ENCODE data around the gene BLTP3B. TPM values are rescaled to one million over a fixed set of nuclear protein-coding genes. Genes with fewer than 3 reads are reported as not detected.
A peak's percentile ranks its signal among the peaks of the same experiment; 100 is the strongest.
"Not testable (repeated sequence)": the region's sequence is repeated elsewhere in the genome, so short reads cannot be mapped to it uniquely, and the experiment has no call there.

The BLTP3B gene, protein sequence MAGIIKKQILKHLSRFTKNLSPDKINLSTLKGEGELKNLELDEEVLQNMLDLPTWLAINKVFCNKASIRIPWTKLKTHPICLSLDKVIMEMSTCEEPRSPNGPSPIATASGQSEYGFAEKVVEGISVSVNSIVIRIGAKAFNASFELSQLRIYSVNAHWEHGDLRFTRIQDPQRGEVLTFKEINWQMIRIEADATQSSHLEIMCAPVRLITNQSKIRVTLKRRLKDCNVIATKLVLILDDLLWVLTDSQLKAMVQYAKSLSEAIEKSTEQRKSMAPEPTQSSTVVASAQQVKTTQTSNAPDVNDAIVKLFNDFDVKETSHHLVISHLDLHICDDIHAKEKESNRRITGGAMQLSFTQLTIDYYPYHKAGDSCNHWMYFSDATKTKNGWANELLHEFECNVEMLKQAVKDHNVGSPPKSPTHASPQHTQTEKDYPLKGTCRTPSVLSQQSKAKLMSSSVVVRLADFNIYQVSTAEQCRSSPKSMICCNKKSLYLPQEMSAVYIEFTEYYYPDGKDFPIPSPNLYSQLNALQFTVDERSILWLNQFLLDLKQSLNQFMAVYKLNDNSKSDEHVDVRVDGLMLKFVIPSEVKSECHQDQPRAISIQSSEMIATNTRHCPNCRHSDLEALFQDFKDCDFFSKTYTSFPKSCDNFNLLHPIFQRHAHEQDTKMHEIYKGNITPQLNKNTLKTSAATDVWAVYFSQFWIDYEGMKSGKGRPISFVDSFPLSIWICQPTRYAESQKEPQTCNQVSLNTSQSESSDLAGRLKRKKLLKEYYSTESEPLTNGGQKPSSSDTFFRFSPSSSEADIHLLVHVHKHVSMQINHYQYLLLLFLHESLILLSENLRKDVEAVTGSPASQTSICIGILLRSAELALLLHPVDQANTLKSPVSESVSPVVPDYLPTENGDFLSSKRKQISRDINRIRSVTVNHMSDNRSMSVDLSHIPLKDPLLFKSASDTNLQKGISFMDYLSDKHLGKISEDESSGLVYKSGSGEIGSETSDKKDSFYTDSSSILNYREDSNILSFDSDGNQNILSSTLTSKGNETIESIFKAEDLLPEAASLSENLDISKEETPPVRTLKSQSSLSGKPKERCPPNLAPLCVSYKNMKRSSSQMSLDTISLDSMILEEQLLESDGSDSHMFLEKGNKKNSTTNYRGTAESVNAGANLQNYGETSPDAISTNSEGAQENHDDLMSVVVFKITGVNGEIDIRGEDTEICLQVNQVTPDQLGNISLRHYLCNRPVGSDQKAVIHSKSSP (N-terminal part only)
- polyA plus RNA-seq (2013, experiment 1 of 2; ENCODE audit: insufficient read length): 14.7 TPM
- polyA plus RNA-seq (2013, experiment 2 of 2; ENCODE audit: insufficient read length): 13.3 TPM

DNA sequence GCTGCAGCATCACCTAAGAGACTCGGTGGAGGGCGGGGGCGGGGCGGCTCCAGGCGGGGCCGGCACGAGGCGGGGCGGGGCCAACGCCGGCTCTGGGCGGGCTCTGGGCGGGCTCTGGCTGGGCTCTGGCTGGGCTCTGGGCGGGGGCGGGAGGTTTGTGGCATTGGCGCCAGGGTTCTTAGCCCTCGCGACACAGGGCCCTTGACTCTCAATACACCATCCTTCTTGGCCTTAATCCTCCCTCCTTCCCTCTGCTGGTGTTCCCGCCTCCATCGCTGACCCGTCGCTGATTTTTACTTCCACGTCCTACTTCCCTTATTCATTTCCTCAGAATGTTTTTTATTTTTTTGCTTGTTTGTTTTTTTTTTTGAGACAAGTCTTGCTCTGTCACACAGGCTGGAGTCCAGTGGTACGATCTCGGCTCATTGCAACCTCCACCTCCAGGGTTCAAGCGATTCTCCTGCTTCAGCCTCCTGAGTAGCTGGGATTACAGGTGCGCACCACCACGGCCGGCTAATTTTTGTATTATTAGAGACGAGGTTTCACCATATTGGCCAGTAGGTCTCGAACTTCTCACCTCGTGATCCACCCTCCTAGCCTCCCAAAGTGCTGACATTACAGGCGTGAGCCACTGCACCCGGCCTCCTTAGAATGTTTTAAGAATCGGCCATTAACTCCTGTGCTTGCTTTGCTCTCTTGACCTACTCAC lies at the start of gene BLTP3B:
Gene BLTP3B (minus strand): TSS at position 24 of the 709 bp plus-strand sequence. CDS start 239 bp downstream, outside the sequence.
- DNase-seq: peak; percentile 83

DNA sequence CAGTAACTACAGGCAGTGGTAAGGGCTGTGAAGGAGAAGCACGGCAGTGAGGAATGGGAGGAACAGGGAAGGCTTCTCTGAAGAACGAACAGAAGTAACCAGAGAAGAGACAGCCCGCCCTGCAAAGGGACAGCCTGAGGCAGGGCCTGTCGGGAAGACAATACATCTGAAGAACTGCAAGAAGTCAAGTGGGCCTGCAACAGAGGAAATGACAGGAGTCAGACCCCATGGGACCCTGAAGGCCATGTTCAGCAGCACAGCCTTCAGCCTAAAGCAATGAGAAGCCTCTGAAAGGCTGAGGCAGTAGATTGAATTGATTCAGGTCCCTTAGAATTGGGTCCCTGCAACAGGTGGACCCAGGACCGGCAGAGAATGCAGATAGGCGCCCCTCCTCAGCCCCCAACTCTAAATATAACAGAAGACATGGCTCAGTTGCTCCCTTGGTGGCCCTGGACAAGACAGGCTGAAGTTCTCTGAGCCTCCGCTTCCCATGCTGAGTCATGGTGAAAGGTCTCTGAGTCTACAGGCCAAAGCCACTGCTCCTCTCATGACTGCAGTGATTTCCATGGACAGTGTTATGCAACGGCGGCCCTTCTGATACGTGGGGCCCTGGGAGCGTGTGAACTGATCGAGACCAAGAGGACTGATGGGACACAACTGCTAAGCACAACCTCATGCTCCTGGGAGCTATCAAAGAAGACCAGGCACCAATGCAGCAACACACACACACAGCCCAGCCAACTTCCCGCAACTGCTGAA lies 47.1 kb upstream of the BLTP3B start:
- no peak for DNase-seq

- not testable (repeated sequence) for DNase-seq
Observed at GRCh38 chr12:100188888-100189635, 46.4 kb upstream of the BLTP3B start.

DNA sequence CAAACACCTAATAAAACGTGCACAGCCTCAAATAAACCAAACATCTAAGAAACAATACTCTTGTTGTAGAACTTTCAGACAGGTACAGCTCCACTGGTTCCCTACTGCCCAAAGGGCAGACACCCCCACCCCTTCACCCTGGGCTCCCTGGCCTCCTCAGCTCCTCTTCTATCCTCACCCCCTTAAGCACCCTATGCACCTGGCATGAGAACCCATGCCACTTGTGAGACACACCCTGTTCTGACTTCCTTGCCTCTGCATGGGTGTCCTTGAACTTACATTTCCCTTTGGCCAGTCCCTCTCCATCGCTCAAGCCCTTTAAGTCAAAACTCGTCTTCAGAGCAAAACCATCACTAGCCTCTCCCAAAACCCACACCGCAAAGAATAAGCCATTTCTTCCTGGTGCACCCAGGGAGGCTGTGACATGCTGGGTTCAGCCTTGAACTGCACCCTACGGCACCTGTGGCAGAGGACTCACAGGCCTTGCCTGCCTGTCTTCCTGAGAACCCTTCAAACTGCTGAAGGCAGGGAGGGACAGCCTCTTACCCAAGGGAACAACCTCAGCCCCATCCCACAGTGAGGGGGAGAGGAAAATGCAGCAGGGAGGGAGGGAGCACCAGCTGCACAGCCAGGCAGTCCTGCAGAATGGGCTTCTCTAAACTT lies 45.3 kb upstream of the BLTP3B start:
- no peak for DNase-seq

DNA sequence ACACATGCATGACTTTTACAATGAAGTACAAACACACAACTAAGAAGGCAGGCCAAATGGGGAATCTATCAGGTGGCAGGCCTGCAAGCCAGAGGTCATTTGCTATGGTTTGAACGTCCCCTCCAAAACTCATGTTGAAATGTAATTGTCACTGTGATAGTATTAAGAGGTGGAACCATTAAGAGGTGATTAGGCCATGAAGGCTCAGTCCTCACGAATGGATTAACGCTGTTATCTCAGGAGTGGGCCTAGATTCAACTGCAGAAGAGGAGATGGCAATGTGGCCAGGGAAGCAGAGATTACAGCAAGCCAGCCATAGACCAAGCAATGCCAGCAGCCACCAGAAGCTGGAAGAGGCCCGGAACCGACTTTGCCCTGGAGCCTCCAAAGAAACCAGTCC lies 44.4 kb upstream of the BLTP3B start:
- DNase-seq: no peak

- no peak for DNase-seq
Observed at GRCh38 chr12:100186071-100186470, 43.4 kb upstream of the BLTP3B start.

DNA sequence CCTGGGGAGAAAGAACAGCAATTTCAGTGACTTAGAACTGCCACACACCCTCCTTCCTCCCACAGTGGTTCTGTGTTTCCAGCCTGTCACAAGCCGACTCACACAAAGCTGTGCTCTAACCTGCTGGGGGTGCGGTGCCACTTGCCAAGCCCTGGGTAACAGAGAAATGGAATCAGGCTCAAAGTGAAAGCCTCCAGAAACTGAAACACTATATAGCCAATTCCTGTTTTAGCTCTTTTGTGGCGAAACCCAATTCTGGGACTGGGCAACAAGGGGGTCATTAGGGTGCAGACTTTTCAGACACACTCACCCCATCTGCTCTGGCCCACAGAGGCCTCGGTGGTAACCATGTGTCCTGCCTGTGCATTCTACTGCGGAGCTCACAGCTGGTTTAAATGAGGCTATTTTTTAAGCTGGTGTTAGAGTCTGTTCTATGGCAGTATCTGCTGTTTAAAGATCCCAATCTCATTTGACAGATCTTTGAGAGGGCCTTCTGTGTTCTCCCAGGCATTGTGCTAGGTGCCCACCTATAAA lies 42.8 kb upstream of the BLTP3B start:
- DNase-seq: no peak

DNA sequence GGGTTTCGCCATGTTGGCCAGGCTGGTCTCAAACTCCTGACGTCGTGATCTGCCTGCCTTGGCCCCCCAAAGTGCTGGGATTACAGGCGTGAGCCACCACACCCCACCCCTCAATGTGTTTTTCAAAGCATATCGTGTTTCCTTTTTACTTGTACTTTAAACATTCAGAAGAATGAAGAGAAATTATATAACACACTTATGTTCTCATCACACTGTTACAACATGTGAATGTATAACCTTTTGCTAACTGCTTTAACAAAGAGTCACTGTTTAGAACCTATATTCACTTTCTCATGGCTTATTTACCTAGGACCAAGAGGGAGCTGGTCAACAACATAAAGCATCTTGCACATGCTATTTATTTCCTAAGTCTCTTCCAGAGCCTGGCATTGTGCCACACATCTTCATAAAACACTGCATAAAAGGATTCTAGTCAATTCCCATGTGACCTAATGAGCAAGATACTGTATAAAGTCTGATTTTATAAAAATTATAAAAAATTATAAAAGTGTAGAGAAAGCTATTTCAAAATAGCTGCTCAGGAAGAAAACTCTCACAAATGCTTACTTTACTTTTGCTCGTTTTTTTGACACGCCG lies 42.0 kb upstream of the BLTP3B start:
- no peak for DNase-seq

GRCh38 chr12:100179252-100179651 lies 36.6 kb upstream of the BLTP3B start:
- DNase-seq: no peak

DNA sequence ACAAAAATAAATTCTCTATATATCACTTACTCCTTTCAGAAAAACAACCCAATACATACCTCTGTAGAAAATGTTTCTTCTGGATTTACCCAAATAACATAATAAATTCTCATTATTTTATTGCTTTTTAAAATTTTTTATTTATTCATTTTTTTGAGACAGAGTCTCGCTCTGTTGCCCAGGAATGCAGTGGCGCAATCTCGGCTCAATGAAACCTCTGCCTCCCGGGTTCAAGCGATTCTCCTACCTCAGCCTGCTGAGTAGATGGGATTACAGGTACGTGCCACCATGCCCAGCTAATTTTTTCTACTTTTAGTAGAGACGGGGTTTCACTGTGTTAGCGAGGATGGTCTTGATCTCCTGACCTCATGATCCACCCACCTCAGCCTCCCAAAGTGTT lies 33.8 kb upstream of the BLTP3B start:
- not testable (repeated sequence) for DNase-seq

DNA sequence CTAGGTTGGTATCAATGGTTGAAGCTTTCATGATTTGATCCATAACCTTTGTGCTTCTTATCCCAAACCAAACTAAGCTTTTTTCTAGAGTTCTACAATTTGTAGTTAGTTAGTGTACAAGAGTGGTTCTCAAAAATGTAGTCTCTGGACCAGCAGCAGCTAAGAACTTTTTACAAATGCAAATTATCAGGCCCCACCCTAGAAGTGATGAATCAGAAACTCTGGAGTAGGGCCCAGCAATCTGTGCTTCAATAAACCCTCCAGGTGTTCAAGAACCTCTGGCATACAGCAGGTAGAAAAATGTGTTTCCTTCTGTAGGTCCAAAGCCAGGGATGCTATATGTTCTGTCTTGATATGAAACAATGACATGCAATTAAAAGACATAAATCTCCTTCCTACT lies 31.8 kb upstream of the BLTP3B start:
- DNase-seq: no peak

GRCh38 chr12:100173111-100173510 lies 30.4 kb upstream of the BLTP3B start:
- no peak for DNase-seq

GRCh38 chr12:100171248-100171647 lies 28.6 kb upstream of the BLTP3B start:
- no peak for DNase-seq

DNA sequence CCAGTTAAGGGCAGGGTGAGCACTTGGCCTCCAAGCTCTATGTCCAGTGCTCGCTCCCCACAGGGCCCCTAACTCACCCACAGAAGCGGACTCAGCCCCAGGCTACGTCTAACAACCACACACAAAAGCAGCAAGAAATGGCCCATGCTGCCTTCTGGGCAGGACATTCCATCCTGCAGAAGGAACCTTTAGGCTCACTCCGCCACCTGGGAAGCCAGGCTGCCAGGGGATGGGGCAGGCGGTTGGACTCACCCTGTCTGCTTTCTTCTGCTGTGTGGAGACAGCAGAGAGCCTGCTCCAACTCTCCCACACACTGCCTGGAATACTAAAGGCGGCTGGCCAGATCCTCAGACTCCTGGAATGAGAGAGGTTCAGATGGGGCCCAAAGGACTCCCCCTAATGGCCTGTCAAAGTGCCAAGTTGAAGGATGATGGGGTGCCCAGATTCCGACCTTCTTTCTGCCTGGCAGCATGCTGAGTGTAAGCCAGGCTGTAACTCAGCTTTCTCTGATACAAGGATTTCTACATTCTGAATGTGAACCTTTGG lies 27.7 kb upstream of the BLTP3B start:
- no peak for DNase-seq

GRCh38 chr12:100169345-100169744 lies 26.7 kb upstream of the BLTP3B start:
- no peak for DNase-seq

DNA sequence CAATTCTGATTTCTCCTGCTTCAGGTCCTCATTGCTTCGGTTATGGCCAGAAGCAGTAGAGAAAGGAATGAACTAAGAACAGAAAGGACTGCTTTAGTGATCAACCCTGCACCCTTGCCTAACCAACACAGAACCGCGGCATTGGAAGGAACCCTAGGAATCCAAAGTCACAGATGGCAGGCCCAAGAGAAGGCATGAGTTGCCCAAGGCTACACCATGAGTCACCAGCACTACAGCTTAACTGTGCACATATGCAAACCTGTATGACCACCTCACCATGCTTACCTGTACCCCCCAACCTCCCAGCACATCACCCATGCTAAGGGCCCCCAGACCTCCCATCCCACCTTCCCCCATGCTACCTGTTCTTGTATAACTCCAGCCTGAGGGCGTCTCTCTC lies 25.9 kb upstream of the BLTP3B start:
- DNase-seq: no peak

DNA sequence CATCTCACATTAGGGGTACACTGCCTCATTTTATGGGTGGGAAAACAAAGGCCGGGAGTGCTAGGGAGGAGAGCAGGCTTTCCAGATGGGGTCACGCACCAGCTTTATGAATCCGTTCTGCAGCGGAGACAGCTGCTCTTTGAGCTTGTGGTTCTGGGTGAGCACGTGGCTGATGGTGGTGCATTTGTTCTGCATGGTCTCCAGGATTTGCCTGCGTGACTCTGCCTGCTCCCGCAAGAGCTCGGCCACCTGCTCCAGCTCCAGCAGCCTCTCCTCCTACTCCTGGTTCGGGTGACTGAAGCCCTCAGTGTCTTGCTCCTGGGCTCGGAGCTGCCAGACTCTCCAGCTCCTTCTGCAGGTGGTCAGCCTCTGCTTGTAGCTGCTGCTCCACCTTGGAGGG lies 23.6 kb upstream of the BLTP3B start:
- DNase-seq: no peak

DNA sequence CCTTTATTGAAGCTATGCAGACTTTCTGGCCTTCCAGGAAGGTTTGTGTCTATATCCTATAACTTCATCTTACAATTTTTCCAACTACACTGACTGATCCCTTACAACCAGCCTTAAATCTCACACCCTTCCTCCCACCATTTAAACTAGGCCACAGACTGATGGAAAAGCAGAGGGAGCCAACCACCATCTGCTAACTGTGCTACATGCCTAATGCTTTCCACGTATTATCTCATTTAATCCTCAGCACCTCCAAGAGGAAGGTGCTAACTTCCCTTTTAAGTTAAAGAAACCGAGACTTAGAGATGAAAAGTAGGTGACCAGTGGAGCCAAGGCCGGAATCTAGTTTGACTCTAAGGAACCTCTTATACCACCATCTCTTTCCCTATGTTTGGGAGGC lies 22.7 kb upstream of the BLTP3B start:
- DNase-seq: no peak

Measured in fibroblast of skin of abdomen (primary cell).